ENCODE results near the gene LKAAEAR1. TPM values are rescaled to one million over a fixed set of nuclear protein-coding genes. Genes with fewer than 3 reads are reported as not detected.

The LKAAEAR1 gene
- total RNA-seq, 2 donors from 2014 or later: not detected

DNA sequence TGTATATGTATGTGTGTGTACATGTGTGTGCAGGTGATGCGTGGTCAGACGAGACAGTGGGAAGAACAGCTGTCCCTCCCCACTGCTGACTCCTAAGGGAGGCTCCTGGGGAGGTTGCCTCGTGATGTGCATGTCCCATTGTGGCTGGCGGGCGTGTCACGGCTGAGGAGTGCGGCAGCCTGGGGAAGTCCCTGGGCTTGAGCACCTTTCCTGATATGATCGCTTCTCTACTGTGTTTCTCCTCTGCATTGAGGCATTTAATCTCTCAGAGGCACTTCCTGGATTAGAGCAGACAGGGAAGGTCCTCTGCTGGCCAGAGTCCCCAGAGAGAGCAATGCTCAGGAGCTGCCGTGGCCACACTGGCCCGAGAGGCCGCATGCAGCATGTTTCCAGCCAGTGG lies 11.7 kb upstream of the LKAAEAR1 start:
- no peak for DNase-seq
- Histone ChIP-seq H3K9me3 (no peaks in the 10 kb centered on the region), H3K36me3 (no peaks in the 10 kb centered on the region), H3K4me1 (no peaks in the 10 kb centered on the region), H3K27ac (no peak overlapping the region), H3K4me3 (no peak overlapping the region), H3K9ac (ENCODE audit: low read depth in 2 of 2, low read length in 2 of 2) (no peak overlapping the region), H3K27me3 (peaks cover 5% of the 10 kb centered on the region)
- intact Hi-C loops (cut with DNase I): no loop called here
- TF ChIP-seq, protein P1, sequence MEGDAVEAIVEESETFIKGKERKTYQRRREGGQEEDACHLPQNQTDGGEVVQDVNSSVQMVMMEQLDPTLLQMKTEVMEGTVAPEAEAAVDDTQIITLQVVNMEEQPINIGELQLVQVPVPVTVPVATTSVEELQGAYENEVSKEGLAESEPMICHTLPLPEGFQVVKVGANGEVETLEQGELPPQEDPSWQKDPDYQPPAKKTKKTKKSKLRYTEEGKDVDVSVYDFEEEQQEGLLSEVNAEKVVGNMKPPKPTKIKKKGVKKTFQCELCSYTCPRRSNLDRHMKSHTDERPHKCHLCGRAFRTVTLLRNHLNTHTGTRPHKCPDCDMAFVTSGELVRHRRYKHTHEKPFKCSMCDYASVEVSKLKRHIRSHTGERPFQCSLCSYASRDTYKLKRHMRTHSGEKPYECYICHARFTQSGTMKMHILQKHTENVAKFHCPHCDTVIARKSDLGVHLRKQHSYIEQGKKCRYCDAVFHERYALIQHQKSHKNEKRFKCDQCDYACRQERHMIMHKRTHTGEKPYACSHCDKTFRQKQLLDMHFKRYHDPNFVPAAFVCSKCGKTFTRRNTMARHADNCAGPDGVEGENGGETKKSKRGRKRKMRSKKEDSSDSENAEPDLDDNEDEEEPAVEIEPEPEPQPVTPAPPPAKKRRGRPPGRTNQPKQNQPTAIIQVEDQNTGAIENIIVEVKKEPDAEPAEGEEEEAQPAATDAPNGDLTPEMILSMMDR (IDR thresholded peaks at IDR 0.05): no peak

DNA sequence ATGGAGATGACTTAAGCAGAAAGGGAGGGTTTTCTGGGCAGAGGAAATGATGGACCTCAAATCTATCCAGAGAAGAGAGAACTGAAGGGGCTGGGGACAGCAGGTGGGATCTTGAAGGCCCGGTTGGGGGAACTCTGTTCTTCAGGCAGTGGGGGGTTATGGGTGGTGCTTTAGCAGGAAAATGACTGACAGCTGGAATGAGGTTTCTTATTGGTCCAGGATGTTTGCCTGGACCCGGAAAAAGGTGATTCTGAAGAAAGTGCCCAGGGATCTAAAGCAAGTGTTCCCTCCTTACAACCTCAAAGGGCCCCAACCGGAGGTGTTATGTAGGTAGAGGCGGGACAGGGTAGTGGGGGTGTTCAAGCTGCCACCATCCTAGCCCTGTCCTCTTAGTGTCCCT lies 11.3 kb upstream of the LKAAEAR1 start:
- Histone ChIP-seq H3K36me3 (no peaks in the 10 kb centered on the region), H3K9ac (ENCODE audit: low read depth in 2 of 2, low read length in 2 of 2) (no peak overlapping the region), H3K4me1 (no peaks in the 10 kb centered on the region), H3K9me3 (no peaks in the 10 kb centered on the region), H3K4me3 (no peak overlapping the region), H3K27ac (no peak overlapping the region), H3K27me3 (peaks cover under 1% of the 10 kb centered on the region)
- intact Hi-C loops (cut with DNase I): no loop called here
- DNase-seq: no peak
- TF ChIP-seq, protein P1 (IDR thresholded peaks at IDR 0.05): no peak

DNA sequence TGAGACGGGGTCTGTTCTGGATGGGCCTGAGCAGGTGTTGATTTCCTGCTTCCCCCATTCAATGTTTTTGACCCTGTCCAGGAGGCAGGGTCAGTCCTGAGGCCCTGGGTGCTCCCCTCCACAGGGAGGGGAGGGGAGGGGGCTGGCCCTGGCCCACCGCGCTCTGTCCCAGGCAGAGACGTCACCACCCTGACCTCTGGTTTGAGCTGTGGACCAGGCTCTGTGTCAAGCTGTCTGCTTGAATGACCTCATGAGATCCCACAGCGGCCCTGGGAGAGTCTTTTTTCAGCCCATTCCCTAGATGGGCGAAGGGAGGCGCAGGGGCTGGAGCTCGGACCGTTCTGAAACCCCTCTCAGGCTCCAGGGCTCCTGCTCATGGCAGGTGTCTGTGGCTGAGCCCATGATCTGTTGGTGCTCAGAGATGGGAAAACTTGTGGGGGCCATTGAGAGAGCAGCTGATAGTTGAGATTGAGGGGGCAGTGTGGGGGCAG lies 8.9 kb upstream of the LKAAEAR1 start:
- Histone ChIP-seq H3K4me1 (no peaks in the 10 kb centered on the region), H3K9me3 (no peaks in the 10 kb centered on the region), H3K9ac (ENCODE audit: low read depth in 2 of 2, low read length in 2 of 2) (no peak overlapping the region), H3K27me3 (no peaks in the 10 kb centered on the region), H3K4me3 (no peak overlapping the region), H3K36me3 (no peaks in the 10 kb centered on the region), H3K27ac (no peak overlapping the region)
- TF ChIP-seq, protein P1 (IDR thresholded peaks at IDR 0.05): no peak
- no peak for DNase-seq
- intact Hi-C loops (cut with DNase I): no loop called here

DNA sequence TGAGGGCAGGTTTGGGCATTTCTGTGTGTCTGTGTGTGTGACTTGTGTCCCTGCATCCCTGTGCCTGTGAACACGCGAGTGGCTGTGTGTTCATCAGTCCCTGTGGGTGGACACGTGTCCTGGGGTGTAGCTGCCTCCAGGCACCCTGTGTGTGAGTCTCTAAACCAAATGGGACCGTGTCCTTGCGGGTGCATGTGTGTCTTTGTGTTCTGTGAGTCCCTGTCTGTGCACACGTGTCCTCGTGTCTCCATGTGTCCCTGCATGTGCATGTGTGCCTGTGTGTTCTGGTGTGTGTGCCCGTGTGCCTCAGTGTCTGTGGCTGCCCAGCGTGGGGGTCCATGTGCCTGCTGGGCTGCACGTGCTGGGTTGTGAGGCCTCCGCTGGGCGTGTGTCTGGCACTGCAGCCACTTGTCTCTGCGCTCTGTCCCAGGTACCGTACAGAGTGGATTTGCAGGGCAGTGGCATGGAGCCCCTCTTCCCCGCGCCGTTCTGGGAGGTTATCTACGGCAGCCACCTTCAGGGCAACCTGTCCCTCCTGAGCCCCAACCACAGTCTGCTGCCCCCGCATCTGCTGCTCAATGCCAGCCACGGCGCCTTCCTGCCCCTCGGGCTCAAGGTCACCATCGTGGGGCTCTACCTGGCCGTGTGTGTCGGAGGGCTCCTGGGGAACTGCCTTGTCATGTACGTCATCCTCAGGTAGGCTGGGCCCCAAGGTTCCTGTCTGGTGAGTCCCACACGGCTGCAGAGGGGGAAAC lies 8.2 kb upstream of the LKAAEAR1 start:
- Histone ChIP-seq H3K36me3 (no peaks in the 10 kb centered on the region), H3K4me1 (no peaks in the 10 kb centered on the region), H3K27me3 (no peaks in the 10 kb centered on the region), H3K27ac (no peak overlapping the region), H3K9me3 (no peaks in the 10 kb centered on the region), H3K4me3 (no peak overlapping the region), H3K9ac (ENCODE audit: low read depth in 2 of 2, low read length in 2 of 2) (no peak overlapping the region)
- DNase-seq: no peak
- TF ChIP-seq, protein P1 (IDR thresholded peaks at IDR 0.05): no peak
- intact Hi-C loops (cut with DNase I): no loop called here

DNA sequence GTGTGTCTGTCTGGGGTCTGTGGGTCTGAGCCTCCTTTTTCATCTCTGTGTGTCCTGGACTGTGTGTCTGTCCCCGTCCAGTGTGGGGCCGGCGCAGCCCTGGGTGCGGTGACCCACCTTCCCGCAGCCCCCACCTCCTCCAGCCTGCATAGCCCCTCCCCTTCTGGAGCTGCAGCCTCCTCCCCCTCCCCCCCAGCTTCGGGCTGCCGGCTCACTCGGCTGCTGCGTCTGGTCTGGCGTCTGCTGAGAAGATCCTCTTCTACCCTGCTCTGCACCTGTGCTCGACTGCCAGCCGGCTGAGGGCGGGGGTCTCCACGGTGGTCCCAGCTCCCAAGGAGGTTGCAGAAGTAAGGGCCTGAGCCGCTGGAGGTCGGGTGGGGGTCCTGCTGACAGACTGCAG lies 7.6 kb upstream of the LKAAEAR1 start:
- no peak for DNase-seq
- Histone ChIP-seq H3K27me3 (no peaks in the 10 kb centered on the region), H3K4me3 (no peak overlapping the region)

More for the DNA sequence above, 7.6 kb upstream of the LKAAEAR1 start:
- H3K36me3 ChIP-seq: no peaks in the 10 kb centered on the region
- TF ChIP-seq, protein P1 (IDR thresholded peaks at IDR 0.05): no peak
- no peaks in the 10 kb centered on the region for H3K4me1 ChIP-seq
- no peaks in the 10 kb centered on the region for H3K9me3 ChIP-seq
- no peak overlapping the region for H3K9ac ChIP-seq (ENCODE audit: low read depth in 2 of 2, low read length in 2 of 2)
- intact Hi-C loops (cut with DNase I): no loop called here
- no peak overlapping the region for H3K27ac ChIP-seq

Data from colonic mucosa (tissue), 4 donors.